Heart right ventricle (tissue), 16 donors: Measurements from ENCODE around the gene TXK. TPM values are rescaled to one million over a fixed set of nuclear protein-coding genes. Genes with fewer than 3 reads are reported as not detected.

Experiments used
- ATAC-seq, 8 donors: fragments of 200-7000 bp; cut with Tn5 transposase; one replicate each; pipeline ENCODE4 v1.9.1; 2020; ENCODE audit warnings: mild to moderate bottlenecking in 8 of 8, moderate library complexity in 8 of 8, moderate number of reproducible peaks in 1 of 8
- DNase-seq, 2 donors: peaks; one replicate each; pipeline ENCODE4 v3.0.0-alpha.2; 2020
- H3K27ac ChIP-seq, 10 donors: fragments of 200-600 bp; sonication (generic) in 2 of 10; one replicate each; pipeline versions ENCODE4 v1.5.0 to v1.8.0; 2020 to 2022; ENCODE audit warnings: mild to moderate bottlenecking in 3 of 10
- H3K27me3 ChIP-seq, 7 donors: fragments of 200-600 bp; one replicate each; pipeline ENCODE4 v1.8.0; 2021 to 2022; ENCODE audit warnings: mild to moderate bottlenecking in 2 of 7
- H3K36me3 ChIP-seq, 9 donors: fragments of 200-600 bp; sonication (generic) in 1 of 9; one replicate each; pipeline versions ENCODE4 v1.5.0 to v1.8.0; 2020 to 2022; ENCODE audit warnings: mild to moderate bottlenecking in 2 of 9
- H3K4me1 ChIP-seq, 9 donors: fragments of 200-600 bp; sonication (generic) in 1 of 9; one replicate each; pipeline versions ENCODE4 v1.5.0 to v1.8.0; 2020 to 2022; ENCODE audit warnings: mild to moderate bottlenecking in 4 of 9
- H3K4me3 ChIP-seq, 10 donors: fragments of 200-600 bp; sonication (generic) in 2 of 10; one replicate each; pipeline versions ENCODE4 v1.5.0 to v1.8.0; 2020 to 2022; ENCODE audit warnings: mild to moderate bottlenecking in 7 of 10, moderate library complexity in 2 of 10
- H3K9me3 ChIP-seq, 11 donors: fragments of 200-600 bp in 10 of 11; sonication (generic) in 2 of 11; one replicate each; pipeline versions ENCODE4 v1.5.0 to v1.8.0; 2013 to 2022; ENCODE audit warnings: mild to moderate bottlenecking in 2 of 11, control low read depth in 1 of 11, moderate library complexity in 1 of 11
- CTCF ChIP-seq, 9 donors: fragments of 200-600 bp; sonication (generic) in 2 of 9; IDR thresholded peaks; one replicate each; pipeline versions ENCODE4 v1.5.0 to v1.8.0; 2021 to 2022; ENCODE audit warnings: antibody characterized with exemption in 9 of 9, mild to moderate bottlenecking in 5 of 9, moderate library complexity in 1 of 9
- WGBS, 2 donors: extraction: QIAGEN DNeasy Blood & Tissue Kit; methylation state at CpG; one replicate each; pipeline ENCODE4 v1.1.7; 2013; ENCODE audit warnings: inconsistent platforms in 1 of 2; 5-methylcytosine and 5-hydroxymethylcytosine counted together
- intact Hi-C, 10 donors: fragments of 100-400 bp; cut with DNase I; formaldehyde crosslinking; loops; one replicate each; pipeline versions ENCODE4 v1.11.1 to v1.14.2; 2022
- polyA plus RNA-seq, 2 donors: library from polyadenylated mRNA; stranded (reverse); fragments of 200-250 nt; gene quantifications; one replicate each; pipeline ENCODE4 v1.2.3, GENCODE V29; 2013
- total RNA-seq, 10 donors: library from RNA; stranded (reverse); fragmentation: NEBNext Ultra II Directional in 3 of 10; extraction: Animal tissue kit (Norgen Biotek cat#: 25700) in 3 of 10; gene quantifications; one replicate each; pipeline versions ENCODE4 v1.2.1 to v1.2.4, GENCODE V29; 2021 to 2023
- donor health status: Arrhythmogenic right ventricular cardiomyopathy.
- donor health status: ischemic (EF 13 %, LVEDD 7.1; RV severe dilation, severe dysfunction).
- donor health status: healthy with polysubstance abuse.
- donor health status: DM: no; HTN: yes; CAD: no.
- donor health status: DM: no; HTN: no; CAD: no.
- donor health status: ischemic (EF 25% LVEDD 6.9; RV normal size, moderate dysfunction).
- donor health status: ischemic (EF 25% LVEDD 5.7; RV mildly dilated, moderate dysfunction).
- donor health status: healthy.
- donor health status: DM: yes; HTN: yes; CAD: no.
- donor health status: Ischemic cardiomyopathy.
- donor health status: ischemic (EF 35%, LVEDD 5.7; RV mildly dilated, moderate dysfunction).
- donor health status: nonischemic (EF 11% LVEDD 7.7; RV severe dilation, severe dysfunction).
- donor health status: DM: yes; HTN: yes; CAD: no.
- donor health status: PGD.
- donor health status: ischemic (EF 29% LVEDD 5.4; RV normal size, mild dysfunction).
- donor health status: nonischemic (EF 23%, LVEDD 6.1; RV moderate dilation, normal function).

TXK gene
- total and polyA plus RNA-seq, 12 donors = 0.33 to 2.9 (median 0.85) TPM; not detected in 1

DNA sequence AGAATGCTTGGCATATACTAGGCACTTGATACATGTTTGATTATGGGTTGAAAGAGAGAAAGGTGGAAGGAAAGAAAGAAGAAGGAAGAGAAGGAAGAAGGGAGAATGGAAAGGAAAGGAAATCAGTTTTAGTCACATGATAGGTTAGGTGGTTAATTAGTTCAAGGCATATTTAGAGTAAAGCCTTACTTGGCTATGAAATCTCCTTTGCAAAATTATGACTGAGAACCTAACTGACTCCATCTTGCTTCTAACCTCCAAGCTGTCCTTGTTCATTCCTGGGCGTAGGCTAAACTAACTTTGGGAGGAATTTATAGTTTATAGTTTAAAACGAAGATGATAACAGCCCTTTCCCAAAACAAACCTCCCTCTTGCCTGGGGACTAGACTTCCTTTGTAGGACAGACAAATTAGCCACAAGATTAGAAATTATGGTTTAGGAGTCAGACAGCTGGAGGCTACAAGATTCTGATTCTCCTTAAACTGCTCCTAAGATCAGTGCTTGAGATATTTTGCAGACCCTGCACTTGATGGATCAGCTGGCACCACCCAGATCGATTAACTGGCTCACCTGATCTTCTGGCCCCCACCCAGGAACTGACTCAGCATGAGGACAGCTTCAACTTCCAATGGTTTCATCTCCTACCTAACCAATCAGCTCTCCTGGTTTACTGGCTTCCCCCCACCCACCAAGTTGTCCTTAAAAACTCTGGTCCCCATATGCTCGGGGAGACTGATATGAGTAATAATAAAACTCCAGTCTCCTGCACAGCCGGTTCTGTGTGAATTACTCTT lies 55.0 kb downstream of the TXK start:
- H3K4me3 ChIP-seq = no peak overlapping the region
- H3K27me3 ChIP-seq = peaks cover 0 to 14% (median 0%) of the 10 kb centered on the region in 7 donors
- TF ChIP-seq CTCF (IDR thresholded peaks at IDR 0.05) = no peak
- intact Hi-C loops = no loop called here
- 73 to 78% methylated on average over 5 of the region's 5 CpGs for WGBS, 2 donors
- H3K36me3 ChIP-seq = no peaks in the 10 kb centered on the region
- no peaks in the 10 kb centered on the region for H3K9me3 ChIP-seq
- no peaks in the 10 kb centered on the region for H3K4me1 ChIP-seq
- ATAC-seq (no peak), DNase-seq (no peak)
- H3K27ac ChIP-seq = no peak overlapping the region

- H3K27ac ChIP-seq = no peak overlapping the region
- peaks cover 0 to 14% (median 0%) of the 10 kb centered on the region in 7 donors for H3K27me3 ChIP-seq
- no peaks in the 10 kb centered on the region for H3K9me3 ChIP-seq
- H3K36me3 ChIP-seq = no peaks in the 10 kb centered on the region
- H3K4me3 ChIP-seq = no peak overlapping the region
- 89 to 90% methylated on average over 2 of the region's 2 CpGs for WGBS, 2 donors
- intact Hi-C loops = no loop called here
- DNase-seq (no peak), ATAC-seq (no peak)
- TF ChIP-seq CTCF (IDR thresholded peaks at IDR 0.05) = no peak
- no peaks in the 10 kb centered on the region for H3K4me1 ChIP-seq
Observed at GRCh38 chr4:48078425-48078824, 55.6 kb downstream of the TXK start.

- TF ChIP-seq CTCF (IDR thresholded peaks at IDR 0.05) = no peak
- Histone ChIP-seq H3K36me3 (no peaks in the 10 kb centered on the region), H3K27ac (no peak overlapping the region), H3K9me3 (no peaks in the 10 kb centered on the region), H3K4me1 (no peaks in the 10 kb centered on the region), H3K27me3 (peaks cover 0 to 7% (median 0%) of the 10 kb centered on the region in 7 donors), H3K4me3 (no peak overlapping the region)
- WGBS, 2 donors = 77 to 86% methylated on average over 1 of the region's 1 CpG
- DNase-seq (no peak), ATAC-seq (no peak)
- intact Hi-C loops = no loop called here
Observed at GRCh38 chr4:48074657-48075056, 59.4 kb downstream of the TXK start.

DNA sequence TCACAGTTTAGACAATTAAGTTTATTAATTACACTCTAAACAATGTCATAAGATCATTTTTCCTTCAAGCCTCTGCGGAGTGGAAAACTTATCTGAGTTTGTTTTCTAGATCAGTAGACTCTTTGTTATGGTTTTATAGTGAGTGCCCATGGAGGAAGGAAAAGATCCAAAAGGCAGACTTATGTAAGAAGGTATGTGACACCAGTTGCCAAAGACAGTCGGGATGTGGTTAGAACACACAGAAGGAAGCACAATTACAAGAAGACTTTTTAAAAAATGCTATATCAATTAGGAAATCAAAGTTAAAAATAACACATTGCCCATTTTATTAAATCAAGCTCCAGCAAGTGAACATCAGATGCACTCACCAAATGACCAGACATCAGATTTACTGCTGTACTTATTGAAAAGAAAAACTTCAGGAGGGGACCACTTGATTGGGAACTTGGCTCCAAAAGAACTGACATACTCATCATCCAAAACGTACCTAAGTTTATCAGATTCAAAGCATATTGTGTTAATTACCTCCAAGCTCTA lies 60.4 kb downstream of the TXK start:
- intact Hi-C loops = no loop called here
- ATAC-seq (no peak), DNase-seq (no peak)
- Histone ChIP-seq H3K27me3 (peaks cover 0 to 7% (median 0%) of the 10 kb centered on the region in 7 donors), H3K36me3 (no peaks in the 10 kb centered on the region), H3K9me3 (no peaks in the 10 kb centered on the region), H3K4me3 (no peak overlapping the region), H3K27ac (no peak overlapping the region), H3K4me1 (no peaks in the 10 kb centered on the region)
- TF ChIP-seq CTCF (IDR thresholded peaks at IDR 0.05) = no peak
- WGBS, 2 donors = 62 to 66% methylated on average over 3 of the region's 3 CpGs
